Ascending aorta (tissue), 2 donors: ENCODE data around the gene ABCC10. TPM values are rescaled to one million over a fixed set of nuclear protein-coding genes. Genes with fewer than 3 reads are reported as not detected.
A peak's percentile ranks its signal among the peaks of the same experiment; 100 is the strongest.

Source experiments
- DNase-seq, 2 donors: peaks; one replicate each; pipeline ENCODE4 v3.0.0-alpha.2; 2019; ENCODE audit warnings: low spot score in 2 of 2
- H3K27ac ChIP-seq, 2 donors: fragments of 200-600 bp; sonication (generic); one replicate each; pipeline ENCODE4 v1.5.1; 2016 to 2017; ENCODE audit warnings: mild to moderate bottlenecking in 1 of 2
- H3K27me3 ChIP-seq: fragments of 200-600 bp; sonication (generic); one replicate; pipeline ENCODE4 v1.5.1; 2017
- H3K36me3 ChIP-seq, 2 donors: fragments of 200-600 bp; sonication (generic); one replicate each; pipeline ENCODE4 v1.5.1; 2016
- H3K4me1 ChIP-seq, 2 donors: fragments of 200-600 bp; sonication (generic); one replicate each; pipeline ENCODE4 v1.5.1; 2016 to 2017; ENCODE audit warnings: mild to moderate bottlenecking in 1 of 2
- H3K4me3 ChIP-seq, 2 donors: fragments of 200-600 bp; sonication (generic); one replicate each; pipeline ENCODE4 v1.5.1; 2016 to 2017; ENCODE audit warnings: mild to moderate bottlenecking in 1 of 2
- H3K9me3 ChIP-seq, 2 donors: fragments of 200-600 bp; sonication (generic); one replicate each; pipeline ENCODE4 v1.5.1; 2016
- CTCF ChIP-seq, 3 experiments: fragments of 200-600 bp in 2 of 3; fragments of 450-650 bp in 1 of 3; sonication (generic) in 2 of 3; IDR thresholded peaks; one replicate each; pipeline ENCODE4 v1.5.1; 2016 to 2019; ENCODE audit warnings: antibody characterized with exemption in 3 of 3, mild to moderate bottlenecking in 1 of 3, moderate library complexity in 1 of 3
- intact Hi-C: fragments of 100-400 bp; cut with DNase I; formaldehyde crosslinking; loops from one replicate; pipeline ENCODE4 v1.15.1; 2023
- total RNA-seq: library from RNA; depleted of rRNA; stranded (reverse); fragments of >200 nt; gene quantifications from one replicate; pipeline ENCODE4 v1.1.0, GENCODE V29; 2016

Gene ABCC10
- total RNA-seq, 1 donor from 2014 or later: 4.6 TPM

GRCh38 chr6:43491750-43492661 lies 64.7 kb downstream of the ABCC10 start:
- DNase-seq: peak in 1 of 2 donors; percentile 77
- no peaks in the 10 kb centered on the region for H3K27me3 ChIP-seq
- no peaks in the 10 kb centered on the region for H3K9me3 ChIP-seq
- no peaks in the 10 kb centered on the region for H3K36me3 ChIP-seq
- no peak for TF ChIP-seq CTCF (IDR thresholded peaks at IDR 0.05)
- H3K27ac ChIP-seq: peak overlapping the region in 1 of 2 donors; percentile 20
- H3K4me3 ChIP-seq: no peak overlapping the region
- H3K4me1 ChIP-seq: peaks cover 7 to 24% of the 10 kb centered on the region in 2 donors
- intact Hi-C loops: no loop called here

- H3K27me3 ChIP-seq: no peaks in the 10 kb centered on the region
- no peak overlapping the region for H3K4me3 ChIP-seq
- no peak for TF ChIP-seq CTCF (IDR thresholded peaks at IDR 0.05)
- H3K9me3 ChIP-seq: no peaks in the 10 kb centered on the region
- H3K27ac ChIP-seq: peak overlapping the region in 1 of 2 donors; percentile 20
- DNase-seq: no peak
- H3K36me3 ChIP-seq: peaks cover 0 to under 1% of the 10 kb centered on the region in 2 donors
- peaks cover 7 to 28% of the 10 kb centered on the region in 2 donors for H3K4me1 ChIP-seq
- intact Hi-C loops: no loop called here
Measured at GRCh38 chr6:43492673-43493072, 65.3 kb downstream of the ABCC10 start.

- Histone ChIP-seq H3K4me3 (no peak overlapping the region), H3K27me3 (no peaks in the 10 kb centered on the region), H3K4me1 (peaks cover 7 to 30% of the 10 kb centered on the region in 2 donors), H3K9me3 (no peaks in the 10 kb centered on the region), H3K36me3 (peaks cover 0 to 6% of the 10 kb centered on the region in 2 donors), H3K27ac (no peak overlapping the region)
- DNase-seq: no peak
- intact Hi-C loops: no loop called here
- TF ChIP-seq CTCF (IDR thresholded peaks at IDR 0.05): no peak
Measured at GRCh38 chr6:43493230-43493629, 65.9 kb downstream of the ABCC10 start.

- no peak overlapping the region for H3K4me3 ChIP-seq
- H3K4me1 ChIP-seq: peaks cover 7 to 30% of the 10 kb centered on the region in 2 donors
- no peak for DNase-seq
- intact Hi-C loops: no loop called here
- TF ChIP-seq CTCF (IDR thresholded peaks at IDR 0.05): no peak
- peaks cover 4 to 12% of the 10 kb centered on the region in 2 donors for H3K36me3 ChIP-seq
- no peaks in the 10 kb centered on the region for H3K9me3 ChIP-seq
- H3K27ac ChIP-seq: no peak overlapping the region
- no peaks in the 10 kb centered on the region for H3K27me3 ChIP-seq
Measured at GRCh38 chr6:43493833-43494232, 66.5 kb downstream of the ABCC10 start.

- no peaks in the 10 kb centered on the region for H3K9me3 ChIP-seq
- TF ChIP-seq CTCF (IDR thresholded peaks at IDR 0.05): no peak
- intact Hi-C loops: no loop called here
- no peak overlapping the region for H3K4me3 ChIP-seq
- no peak overlapping the region for H3K27ac ChIP-seq
- H3K36me3 ChIP-seq: peaks cover 6 to 17% of the 10 kb centered on the region in 2 donors
- no peak for DNase-seq
- H3K4me1 ChIP-seq: peaks cover 7 to 30% of the 10 kb centered on the region in 2 donors
- H3K27me3 ChIP-seq: no peaks in the 10 kb centered on the region
Measured at GRCh38 chr6:43494321-43494720, 67.0 kb downstream of the ABCC10 start.
